ENCODE results near the gene CDK6. TPM values are rescaled to one million over a fixed set of nuclear protein-coding genes. Genes with fewer than 3 reads are reported as not detected.

Gene CDK6
- total RNA-seq, 4 donors from 2014 or later = 1.2 to 6.9 (median 2.6) TPM

DNA sequence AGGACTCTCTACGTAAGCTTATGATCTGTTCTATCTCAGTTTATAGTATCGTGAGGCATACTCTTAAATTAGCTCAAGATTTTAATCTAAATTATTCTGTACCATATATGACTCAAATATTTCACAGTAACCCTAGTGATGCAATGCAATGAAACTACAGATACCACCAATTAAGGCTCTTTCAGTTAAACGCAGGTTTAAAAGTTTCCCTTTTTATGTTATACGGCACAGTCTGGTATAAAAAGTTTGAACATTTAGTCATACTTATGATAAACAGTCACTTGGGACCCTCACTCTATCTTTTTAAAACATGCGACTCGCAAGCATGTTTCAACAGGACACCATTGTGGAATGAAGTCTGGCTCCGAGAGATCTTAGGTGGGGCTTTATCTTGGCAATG lies 107.2 kb downstream of the CDK6 start:
- H3K36me3 ChIP-seq = no peaks in the 10 kb centered on the region
- TF ChIP-seq, protein P1, sequence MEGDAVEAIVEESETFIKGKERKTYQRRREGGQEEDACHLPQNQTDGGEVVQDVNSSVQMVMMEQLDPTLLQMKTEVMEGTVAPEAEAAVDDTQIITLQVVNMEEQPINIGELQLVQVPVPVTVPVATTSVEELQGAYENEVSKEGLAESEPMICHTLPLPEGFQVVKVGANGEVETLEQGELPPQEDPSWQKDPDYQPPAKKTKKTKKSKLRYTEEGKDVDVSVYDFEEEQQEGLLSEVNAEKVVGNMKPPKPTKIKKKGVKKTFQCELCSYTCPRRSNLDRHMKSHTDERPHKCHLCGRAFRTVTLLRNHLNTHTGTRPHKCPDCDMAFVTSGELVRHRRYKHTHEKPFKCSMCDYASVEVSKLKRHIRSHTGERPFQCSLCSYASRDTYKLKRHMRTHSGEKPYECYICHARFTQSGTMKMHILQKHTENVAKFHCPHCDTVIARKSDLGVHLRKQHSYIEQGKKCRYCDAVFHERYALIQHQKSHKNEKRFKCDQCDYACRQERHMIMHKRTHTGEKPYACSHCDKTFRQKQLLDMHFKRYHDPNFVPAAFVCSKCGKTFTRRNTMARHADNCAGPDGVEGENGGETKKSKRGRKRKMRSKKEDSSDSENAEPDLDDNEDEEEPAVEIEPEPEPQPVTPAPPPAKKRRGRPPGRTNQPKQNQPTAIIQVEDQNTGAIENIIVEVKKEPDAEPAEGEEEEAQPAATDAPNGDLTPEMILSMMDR (IDR thresholded peaks at IDR 0.05 in 4 of 5, conservative IDR thresholded peaks at IDR 0.05 in 1 of 5) = no peak
- TF ChIP-seq POLR2A (IDR thresholded peaks at IDR 0.05) = no peak
- ATAC-seq = no peak
- no peak overlapping the region for H3K27ac ChIP-seq
- H3K9me3 ChIP-seq = no peaks in the 10 kb centered on the region
- in situ Hi-C loops (cut with MboI; ENCODE audit: low sequenced_read_pairs in 4 of 4) (no loop called here), intact Hi-C loops (cut with DNase I; ENCODE audit: low total_unique reads) (no loop called here)
- no peaks in the 10 kb centered on the region for H3K27me3 ChIP-seq
- peaks cover 0 to 4% of the 10 kb centered on the region in 2 donors for H3K4me1 ChIP-seq
- H3K4me3 ChIP-seq = no peak overlapping the region
- no peak for DNase-seq

DNA sequence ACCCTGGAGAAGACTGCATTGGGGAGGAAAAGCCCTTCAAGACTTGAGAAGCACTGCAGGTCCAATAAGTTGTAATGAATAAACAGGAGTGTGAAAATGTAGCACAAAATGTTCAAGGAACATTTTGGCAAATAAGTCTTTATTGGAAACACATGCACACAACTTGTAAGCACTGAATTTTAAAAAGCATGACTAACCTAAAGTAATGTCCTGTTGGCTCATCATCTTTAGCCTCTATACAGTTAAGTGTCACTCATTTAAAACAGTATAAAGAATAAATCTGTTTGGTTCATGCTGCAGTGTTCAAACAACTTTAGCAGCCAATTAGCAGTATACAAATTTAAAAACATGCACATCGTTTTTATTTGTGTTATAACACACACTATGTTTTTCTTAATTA lies 108.6 kb downstream of the CDK6 start:
- Histone ChIP-seq H3K4me3 (no peak overlapping the region), H3K27me3 (no peaks in the 10 kb centered on the region), H3K36me3 (no peaks in the 10 kb centered on the region), H3K9me3 (no peaks in the 10 kb centered on the region), H3K27ac (no peak overlapping the region), H3K4me1 (peaks cover 0 to 4% of the 10 kb centered on the region in 2 donors)
- DNase-seq (no peak), ATAC-seq (no peak)
- intact Hi-C loops (cut with DNase I; ENCODE audit: low total_unique reads) (no loop called here), in situ Hi-C loops (cut with MboI; ENCODE audit: low sequenced_read_pairs in 4 of 4) (no loop called here)
- TF ChIP-seq POLR2A (IDR thresholded peaks at IDR 0.05) = no peak
- TF ChIP-seq, protein P1 (IDR thresholded peaks at IDR 0.05 in 4 of 5, conservative IDR thresholded peaks at IDR 0.05 in 1 of 5) = no peak

DNA sequence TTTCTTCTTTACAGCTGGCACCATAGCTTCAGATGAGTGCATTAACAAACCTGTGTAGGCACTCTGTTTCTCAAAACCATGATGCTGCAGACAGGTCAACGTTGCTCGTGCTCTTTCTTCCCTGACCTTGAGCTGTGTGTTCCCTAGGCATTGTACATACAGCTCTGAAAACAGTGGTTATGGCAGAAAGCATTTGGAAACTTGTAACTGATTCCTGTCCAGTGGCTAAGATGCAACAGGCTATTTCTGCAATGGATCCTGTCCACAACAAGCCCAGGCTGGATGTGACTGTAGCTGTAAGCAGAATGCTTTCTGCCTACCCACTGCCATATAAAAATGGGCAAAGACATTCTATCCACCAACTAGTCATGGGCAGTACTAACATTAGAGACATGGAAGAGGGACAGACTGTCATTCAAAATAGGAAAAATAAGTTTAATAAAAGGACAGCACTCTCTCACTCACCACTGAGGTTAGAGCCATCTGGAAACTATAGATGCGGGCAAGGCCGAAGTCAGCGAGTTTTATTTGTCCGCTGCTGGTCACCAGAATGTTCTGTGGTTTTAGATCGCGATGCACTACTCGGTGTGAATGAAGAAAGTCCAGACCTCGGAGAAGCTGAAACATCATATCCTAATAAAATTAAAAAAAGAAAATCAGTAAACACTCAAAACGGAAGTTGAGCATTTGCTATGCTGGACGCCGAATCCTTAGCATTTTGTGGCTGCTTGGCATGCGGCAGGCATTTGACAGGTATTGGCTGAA lies 111.0 kb downstream of the CDK6 start:
- Histone ChIP-seq H3K4me3 (no peak overlapping the region), H3K27me3 (no peaks in the 10 kb centered on the region), H3K9me3 (no peaks in the 10 kb centered on the region), H3K36me3 (no peaks in the 10 kb centered on the region), H3K27ac (no peak overlapping the region), H3K4me1 (no peaks in the 10 kb centered on the region)
- ATAC-seq (no peak), DNase-seq (no peak)
- in situ Hi-C loops (cut with MboI; ENCODE audit: low sequenced_read_pairs in 4 of 4) = no loop called here
- TF ChIP-seq, protein P1 (IDR thresholded peaks at IDR 0.05 in 4 of 5, conservative IDR thresholded peaks at IDR 0.05 in 1 of 5) = no peak
- TF ChIP-seq POLR2A (IDR thresholded peaks at IDR 0.05) = no peak
- intact Hi-C loops (cut with DNase I; ENCODE audit: low total_unique reads) = no loop called here

DNA sequence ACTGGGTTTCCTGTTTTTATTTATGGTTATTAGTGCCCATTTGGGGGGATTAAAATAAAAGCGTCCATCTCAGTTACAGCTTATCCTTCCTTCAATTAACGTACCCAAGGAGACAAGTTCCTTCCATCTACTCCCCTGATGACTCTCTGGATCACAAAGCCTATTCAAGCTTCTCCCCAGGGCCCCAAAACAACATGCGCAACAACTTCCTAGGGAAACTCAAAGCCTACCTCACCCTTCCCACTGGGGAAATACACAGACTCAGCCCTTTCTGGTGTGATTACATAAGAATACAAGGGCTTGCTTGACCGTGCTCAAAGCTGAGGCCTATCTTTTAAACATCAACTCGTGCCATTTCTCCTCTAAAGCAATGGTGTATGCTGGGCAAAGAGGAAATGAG lies 112.4 kb downstream of the CDK6 start:
- in situ Hi-C loops (cut with MboI; ENCODE audit: low sequenced_read_pairs in 4 of 4) (no loop called here), intact Hi-C loops (cut with DNase I; ENCODE audit: low total_unique reads) (no loop called here)
- ATAC-seq = peak; percentile 62 to 71
- no peak overlapping the region for H3K4me3 ChIP-seq
- TF ChIP-seq POLR2A (IDR thresholded peaks at IDR 0.05) = peak in 1 of 2 donors; percentile 21
- TF ChIP-seq, protein P1 (IDR thresholded peaks at IDR 0.05 in 4 of 5, conservative IDR thresholded peaks at IDR 0.05 in 1 of 5) = no peak
- H3K36me3 ChIP-seq = no peaks in the 10 kb centered on the region
- H3K27ac ChIP-seq = peak overlapping the region; percentile 24 to 71 (median 50)
- H3K27me3 ChIP-seq = no peaks in the 10 kb centered on the region
- peaks cover 0 to 3% of the 10 kb centered on the region in 2 donors for H3K4me1 ChIP-seq
- DNase-seq = peak; percentile 15 to 34
- no peaks in the 10 kb centered on the region for H3K9me3 ChIP-seq
